ENCODE measurements around the gene CAMKK2.

DNA sequence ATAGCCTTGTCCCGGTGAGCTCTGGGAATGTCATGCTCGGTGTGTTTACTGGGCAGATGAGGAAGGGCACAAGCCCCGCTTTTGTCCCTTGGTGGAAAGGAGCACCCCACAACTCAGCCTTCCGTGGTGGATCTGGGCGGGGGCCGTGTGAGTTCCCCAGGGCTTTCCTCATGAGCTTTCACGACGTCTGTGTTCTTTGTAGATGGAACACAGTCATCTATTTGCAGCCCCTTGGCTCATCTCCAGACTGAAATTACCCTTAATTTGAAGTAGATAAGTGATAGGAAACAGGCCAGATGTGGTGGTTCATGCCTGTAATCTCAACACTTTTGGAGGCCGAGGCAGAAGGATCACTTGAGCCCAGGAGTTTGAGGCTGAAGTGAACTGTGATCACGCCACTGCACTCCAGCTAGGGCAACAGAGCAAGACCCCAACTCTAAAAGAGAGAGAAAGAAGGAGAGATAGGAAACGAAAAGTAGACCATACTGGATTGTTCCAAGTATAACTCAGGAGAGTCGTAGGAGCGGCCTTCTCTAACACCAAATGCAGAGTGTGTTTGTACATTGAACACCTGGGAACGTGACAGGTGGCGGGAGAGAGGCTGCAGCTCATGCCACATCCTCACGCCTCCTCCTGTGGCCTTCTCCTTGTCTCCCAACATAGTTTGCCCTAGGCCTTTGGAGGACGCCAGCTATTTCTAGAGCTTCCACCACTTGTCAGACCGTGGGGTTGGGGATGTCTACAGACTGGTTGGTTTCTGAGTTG, 77.7 kb downstream of the CAMKK2 start:
- TF ChIP-seq EP300 (IDR thresholded peaks at IDR 0.05) = no peak
- no peak for TF ChIP-seq CTCF (IDR thresholded peaks at IDR 0.05)
- no peak for TF ChIP-seq POLR2A (IDR thresholded peaks at IDR 0.05)
- no peak for TF ChIP-seq POLR2AphosphoS5 (IDR thresholded peaks at IDR 0.05)

Measured in suprapubic skin (tissue), 4 donors.